ENCODE measurements around the gene ARID3A. TPM values are rescaled to one million over a fixed set of nuclear protein-coding genes. Genes with fewer than 3 reads are reported as not detected.

Gene ARID3A
- total and polyA plus RNA-seq, 2 of the 4 experiments (the other 2 are of a cell fraction), result 16.0 to 23.1 TPM

GRCh38 chr19:917323-918151, 8.3 kb upstream of the ARID3A start, which contains the start of gene KISS1R:
Gene KISS1R, plus strand, starts transcription at chr19:917333. Its CDS starts 170 bp downstream, at chr19:917503.
- H3K9ac ChIP-seq (ENCODE audit: low read depth, low read length), result no peak within 1 kb of the TSS
- dilution Hi-C loops (cut with HindIII; ENCODE audit: low sequenced_read_pairs, unreplicated experiment), result no loop called here
- POLR2A ChIA-PET (ENCODE audit: unreplicated experiment), result no interaction called here
- H4K20me1 ChIP-seq (ENCODE audit: insufficient read depth, low read length), result no peaks in the 10 kb centered on the region
- H3K18ac ChIP-seq (ENCODE audit: low read depth, low read length), result no peak within 1 kb of the TSS
- peak within 1 kb of the TSS; percentile 79 for H2AFZ ChIP-seq (replicated peaks; ENCODE audit: low read length, poor library complexity)
- H2AK9ac ChIP-seq (replicated peaks; ENCODE audit: low read depth, low read length, poor library complexity), result peak within 1 kb of the TSS; percentile 37
- no peak within 1 kb of the TSS for H4K91ac ChIP-seq (ENCODE audit: insufficient read depth, low read depth, low read length)
- H3K4ac ChIP-seq (ENCODE audit: low read depth, low read length), result no peak within 1 kb of the TSS
- H2BK20ac ChIP-seq (ENCODE audit: low read depth, low read length), result no peak within 1 kb of the TSS
- CTCF ChIA-PET, result no interaction called here
- peaks cover 0 to 7% of the 10 kb centered on the region in 2 experiments; a peak in 1 of 4 replicates for H3K79me1 ChIP-seq (ENCODE audit: low read depth in 1 of 2, low read length in 2 of 2)
- no peak within 1 kb of the TSS for H2AK5ac ChIP-seq (ENCODE audit: low read depth, low read length)
- no peak within 1 kb of the TSS for H4K5ac ChIP-seq (ENCODE audit: low read depth, low read length)
- no peaks in the 10 kb centered on the region for H3K9me1 ChIP-seq (ENCODE audit: insufficient read depth, low read length)
- no peak within 1 kb of the TSS for H2BK5ac ChIP-seq (ENCODE audit: low read depth, low read length, poor library complexity, severe bottlenecking)
- ATAC-seq (ENCODE audit: low read depth), result no peak
- no peak within 1 kb of the TSS for H2BK120ac ChIP-seq (ENCODE audit: low read depth, low read length)
- no TSS peak for BruUV-seq (replicated peaks)
- DNase-seq, result peak; percentile 34
- no peak within 1 kb of the TSS for H3K27ac ChIP-seq (ENCODE audit: insufficient read depth, low read length)
- peaks cover 8% of the 10 kb centered on the region for H3K4me1 ChIP-seq (ENCODE audit: control insufficient read depth, insufficient read depth, low read length)
- WGBS, 2 experiments (ENCODE audit: extremely low coverage in 2 of 2, insufficient read length in 1 of 2), result 1% methylated on average over 30 of the region's 87 CpGs; no CpG with 5 or more reads in 1 of the 2 experiments
- no peak within 1 kb of the TSS for H2BK15ac ChIP-seq (ENCODE audit: low read depth, low read length)
- in situ Hi-C loops (cut with MboI; ENCODE audit: low sequenced_read_pairs), result no loop called here
- intact Hi-C loops (cut with micrococcal nuclease), result no loop called here
- peak within 1 kb of the TSS; percentile 69 for H3K4me2 ChIP-seq (ENCODE audit: low read depth, low read length)
- H3K36me3 ChIP-seq (ENCODE audit: control insufficient read depth, insufficient read depth, low read length), result no peaks in the 10 kb centered on the region
- H4K8ac ChIP-seq (ENCODE audit: low read depth in 2 of 2, low read length in 2 of 2), result no peak within 1 kb of the TSS
- no peak within 1 kb of the TSS for H3K14ac ChIP-seq (replicated peaks; ENCODE audit: low read depth, low read length)
- H3K4me3 ChIP-seq (ENCODE audit: insufficient read depth, low read depth, low read length), result peak within 1 kb of the TSS; percentile 4
- H3K9me3 ChIP-seq (ENCODE audit: control insufficient read depth, insufficient read depth, low read length), result no peaks in the 10 kb centered on the region
- peaks cover 38% of the 10 kb centered on the region for H3K27me3 ChIP-seq (ENCODE audit: control insufficient read depth, insufficient read depth, low read length)
- no peak within 1 kb of the TSS for H3K56ac ChIP-seq (ENCODE audit: extremely low read depth, insufficient read depth, low read length)
- no peak within 1 kb of the TSS for H3K23ac ChIP-seq (ENCODE audit: low read depth, low read length)
- TF ChIP-seq FOS (IDR thresholded peaks at IDR 0.05; ENCODE audit: low read depth, low read length), result no peak
- no peak for TF ChIP-seq NFE2L2 (IDR thresholded peaks at IDR 0.05; ENCODE audit: low read depth, low read length)
- TF ChIP-seq MXI1 (IDR thresholded peaks at IDR 0.05; ENCODE audit: borderline replicate concordance, low read depth, low read length), result no peak
- TF ChIP-seq RFX5 (IDR thresholded peaks at IDR 0.05; ENCODE audit: low read depth, low read length), result no peak
- TF ChIP-seq, protein P1, sequence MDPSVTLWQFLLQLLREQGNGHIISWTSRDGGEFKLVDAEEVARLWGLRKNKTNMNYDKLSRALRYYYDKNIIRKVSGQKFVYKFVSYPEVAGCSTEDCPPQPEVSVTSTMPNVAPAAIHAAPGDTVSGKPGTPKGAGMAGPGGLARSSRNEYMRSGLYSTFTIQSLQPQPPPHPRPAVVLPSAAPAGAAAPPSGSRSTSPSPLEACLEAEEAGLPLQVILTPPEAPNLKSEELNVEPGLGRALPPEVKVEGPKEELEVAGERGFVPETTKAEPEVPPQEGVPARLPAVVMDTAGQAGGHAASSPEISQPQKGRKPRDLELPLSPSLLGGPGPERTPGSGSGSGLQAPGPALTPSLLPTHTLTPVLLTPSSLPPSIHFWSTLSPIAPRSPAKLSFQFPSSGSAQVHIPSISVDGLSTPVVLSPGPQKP (IDR thresholded peaks at IDR 0.05; ENCODE audit: borderline replicate concordance, low read depth, low read length), result no peak
- no peak for TF ChIP-seq MAZ (IDR thresholded peaks at IDR 0.05; ENCODE audit: borderline replicate concordance, low read depth, low read length)
- TF ChIP-seq MAFK (IDR thresholded peaks at IDR 0.05; ENCODE audit: low read depth, low read length), result no peak
- TF ChIP-seq, protein P2, sequence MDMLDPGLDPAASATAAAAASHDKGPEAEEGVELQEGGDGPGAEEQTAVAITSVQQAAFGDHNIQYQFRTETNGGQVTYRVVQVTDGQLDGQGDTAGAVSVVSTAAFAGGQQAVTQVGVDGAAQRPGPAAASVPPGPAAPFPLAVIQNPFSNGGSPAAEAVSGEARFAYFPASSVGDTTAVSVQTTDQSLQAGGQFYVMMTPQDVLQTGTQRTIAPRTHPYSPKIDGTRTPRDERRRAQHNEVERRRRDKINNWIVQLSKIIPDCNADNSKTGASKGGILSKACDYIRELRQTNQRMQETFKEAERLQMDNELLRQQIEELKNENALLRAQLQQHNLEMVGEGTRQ (IDR thresholded peaks at IDR 0.05; ENCODE audit: low read depth, low read length), result no peak
- no peak for TF ChIP-seq RCOR1 (IDR thresholded peaks at IDR 0.05; ENCODE audit: insufficient replicate concordance, low read length)
- TF ChIP-seq SMC3 (IDR thresholded peaks at IDR 0.05; ENCODE audit: low read depth, low read length), result peak; percentile 37
- TF ChIP-seq CHD1 (IDR thresholded peaks at IDR 0.05; ENCODE audit: low read depth, low read length), result no peak
- TF ChIP-seq, protein P3, sequence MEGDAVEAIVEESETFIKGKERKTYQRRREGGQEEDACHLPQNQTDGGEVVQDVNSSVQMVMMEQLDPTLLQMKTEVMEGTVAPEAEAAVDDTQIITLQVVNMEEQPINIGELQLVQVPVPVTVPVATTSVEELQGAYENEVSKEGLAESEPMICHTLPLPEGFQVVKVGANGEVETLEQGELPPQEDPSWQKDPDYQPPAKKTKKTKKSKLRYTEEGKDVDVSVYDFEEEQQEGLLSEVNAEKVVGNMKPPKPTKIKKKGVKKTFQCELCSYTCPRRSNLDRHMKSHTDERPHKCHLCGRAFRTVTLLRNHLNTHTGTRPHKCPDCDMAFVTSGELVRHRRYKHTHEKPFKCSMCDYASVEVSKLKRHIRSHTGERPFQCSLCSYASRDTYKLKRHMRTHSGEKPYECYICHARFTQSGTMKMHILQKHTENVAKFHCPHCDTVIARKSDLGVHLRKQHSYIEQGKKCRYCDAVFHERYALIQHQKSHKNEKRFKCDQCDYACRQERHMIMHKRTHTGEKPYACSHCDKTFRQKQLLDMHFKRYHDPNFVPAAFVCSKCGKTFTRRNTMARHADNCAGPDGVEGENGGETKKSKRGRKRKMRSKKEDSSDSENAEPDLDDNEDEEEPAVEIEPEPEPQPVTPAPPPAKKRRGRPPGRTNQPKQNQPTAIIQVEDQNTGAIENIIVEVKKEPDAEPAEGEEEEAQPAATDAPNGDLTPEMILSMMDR (conservative IDR thresholded peaks at IDR 0.05; ENCODE audit: low read depth, low read length), result peak; percentile 49
- TF ChIP-seq RAD21 (IDR thresholded peaks at IDR 0.05; ENCODE audit: low read length), result peak; percentile 49
- no peak for TF ChIP-seq CEBPB (IDR thresholded peaks at IDR 0.05; ENCODE audit: low read depth, low read length)
- peak; percentile 63 for TF ChIP-seq BHLHE40 (IDR thresholded peaks at IDR 0.05; ENCODE audit: low read depth, low read length)

Data from IMR-90 (cell line).